Fibroblast of pulmonary artery (primary cell): ENCODE results near the gene KCNH4.

Source experiments
- DNase-seq: peaks from one replicate; pipeline ENCODE4 v3.0.0-alpha.2; 2010; ENCODE audit warnings: low read depth
- H3K4me3 ChIP-seq: replicated peaks from 2 replicates; pipeline ENCODE4 v1.5.1; 2011; ENCODE audit warnings: low read depth, mild to moderate bottlenecking, control low read depth, low read length, moderate library complexity
- CTCF ChIP-seq: IDR thresholded peaks from 2 replicates; pipeline ENCODE4 v1.5.1; 2011; ENCODE audit warnings: mild to moderate bottlenecking, control low read depth, low read length, inconsistent platforms; ENCODE audit errors: missing control alignments

Gene KCNH4

GRCh38 chr17:42113293-42114069, 67.5 kb downstream of the KCNH4 start:
- DNase-seq = no peak
- no peak overlapping the region for H3K4me3 ChIP-seq
- TF ChIP-seq CTCF = no peak

DNA sequence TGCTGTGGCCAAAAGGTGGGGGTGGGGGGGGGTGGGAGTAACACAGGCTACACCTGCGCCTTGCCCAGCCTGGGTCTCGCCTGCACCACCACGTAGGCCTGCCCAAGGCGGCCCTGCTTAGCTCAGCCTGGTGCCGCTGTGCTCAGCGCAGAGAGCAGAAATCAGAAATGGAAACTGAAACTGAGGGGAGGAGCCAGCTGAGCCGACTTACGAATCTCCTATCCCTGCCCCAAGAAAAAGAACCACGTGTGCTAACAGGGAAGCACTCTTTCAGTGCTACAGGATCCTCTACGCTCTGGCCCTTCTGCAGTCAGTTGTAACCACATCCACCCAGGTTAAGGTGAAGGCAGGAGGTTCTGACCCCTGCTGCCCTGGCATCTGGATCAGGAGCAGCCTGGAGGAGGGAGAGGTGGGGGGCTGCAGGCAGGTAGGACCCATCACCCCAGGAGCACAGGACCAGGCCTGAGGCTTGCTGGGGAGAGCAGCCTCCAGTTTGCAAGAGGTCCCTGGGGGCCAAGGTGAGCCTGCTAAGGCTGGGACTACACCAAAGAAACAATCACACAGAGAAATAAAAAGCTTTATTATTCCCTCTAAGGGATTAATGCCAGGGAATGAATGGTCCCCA, 68.3 kb downstream of the KCNH4 start, which contains the start of gene DHX58:
TSS of gene DHX58 (minus strand) at position 163 of the 625 bp plus-strand sequence. CDS start 822 bp downstream, outside the sequence.
- H3K4me3 ChIP-seq = peak within 1 kb of the TSS; percentile 53
- no peak for TF ChIP-seq CTCF
- peak; percentile 86 for DNase-seq

GRCh38 chr17:42111871-42112551, 68.9 kb downstream of the KCNH4 start:
- H3K4me3 ChIP-seq = peak overlapping the region; percentile 53
- TF ChIP-seq CTCF = no peak
- peak; percentile 25 for DNase-seq

- TF ChIP-seq CTCF = no peak
- DNase-seq = no peak
- no peak overlapping the region for H3K4me3 ChIP-seq
Observed at GRCh38 chr17:42111265-42111636, 69.7 kb downstream of the KCNH4 start.

GRCh38 chr17:42110301-42111264, 70.4 kb downstream of the KCNH4 start:
- no peak overlapping the region for H3K4me3 ChIP-seq
- no peak for DNase-seq
- no peak for TF ChIP-seq CTCF

DNA sequence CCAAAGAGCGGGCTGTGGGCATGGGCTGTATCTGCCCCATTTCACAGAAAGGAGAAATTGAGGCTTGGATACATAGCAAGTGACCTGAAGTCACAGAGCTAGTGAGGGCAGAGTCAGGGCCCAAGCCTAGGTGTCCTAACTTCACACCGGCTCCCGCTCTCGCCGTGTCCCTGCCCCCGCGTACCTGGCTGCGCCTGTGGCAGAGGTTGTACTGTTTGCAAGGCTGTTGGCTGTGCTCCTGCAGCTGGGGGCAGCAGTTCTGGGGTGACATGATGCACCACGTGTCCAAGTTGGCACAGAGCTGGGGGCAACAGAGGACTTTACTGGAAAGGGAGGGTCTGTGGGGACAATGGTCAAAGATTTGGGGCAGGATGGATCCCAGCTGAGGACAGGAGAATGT, 71.9 kb downstream of the KCNH4 start:
- DNase-seq = no peak

More for the DNA sequence above, 71.9 kb downstream of the KCNH4 start:
- no peak overlapping the region for H3K4me3 ChIP-seq
- no peak for TF ChIP-seq CTCF
